Mesendoderm (in vitro differentiated cells): ENCODE data around the gene PPP1R16B.

ENCODE experiments used
- DNase-seq: peaks from one replicate; pipeline ENCODE4 v3.0.0; 2013
- H2AK5ac ChIP-seq: 2 replicates; pipeline ENCODE4 v1.6.1; 2013; ENCODE audit warnings: low read length, inconsistent platforms
- H2BK120ac ChIP-seq: 2 replicates; pipeline ENCODE4 v1.6.1; 2013; ENCODE audit warnings: low read depth, mild to moderate bottlenecking, low read length, moderate library complexity, mixed read lengths
- H2BK15ac ChIP-seq: replicated peaks from 2 replicates; pipeline ENCODE4 v1.6.1; 2013; ENCODE audit warnings: low read depth, mild to moderate bottlenecking, moderate library complexity
- H2BK5ac ChIP-seq: 2 replicates; pipeline ENCODE4 v1.6.1; 2013; ENCODE audit warnings: low read length, inconsistent platforms
- H3K18ac ChIP-seq: 2 replicates; pipeline ENCODE4 v1.6.1; 2013; ENCODE audit warnings: mild to moderate bottlenecking, low read length, mixed read lengths
- H3K23ac ChIP-seq: one replicate; pipeline ENCODE4 v1.6.1; 2013; ENCODE audit warnings: low read length
- H3K27ac ChIP-seq: 2 replicates; pipeline ENCODE4 v1.5.1; 2013; ENCODE audit warnings: low read depth, mild to moderate bottlenecking, inconsistent platforms, low read length, moderate library complexity
- H3K27me3 ChIP-seq: 2 replicates; pipeline ENCODE4 v1.6.1; 2013; ENCODE audit warnings: low read length, control low read depth, mild to moderate bottlenecking, inconsistent platforms; ENCODE audit not compliant: insufficient read depth, poor library complexity
- H3K36me3 ChIP-seq: 2 replicates; pipeline ENCODE4 v1.6.1; 2013; ENCODE audit warnings: low read length, inconsistent platforms; ENCODE audit not compliant: control insufficient read depth, insufficient read depth
- H3K4ac ChIP-seq: one replicate; pipeline ENCODE4 v1.6.1; 2013; ENCODE audit warnings: low read depth, mild to moderate bottlenecking, low read length, moderate library complexity
- H3K4me1 ChIP-seq: 2 replicates; pipeline ENCODE4 v1.6.1; 2013; ENCODE audit warnings: low read depth, low read length, inconsistent platforms; ENCODE audit not compliant: control insufficient read depth
- H3K4me2 ChIP-seq: 2 replicates; pipeline ENCODE4 v1.6.1; 2013; ENCODE audit warnings: low read length
- H3K4me3 ChIP-seq: 2 replicates; pipeline ENCODE4 v1.5.1; 2013; ENCODE audit warnings: mild to moderate bottlenecking, low read length
- H3K56ac ChIP-seq: one replicate; pipeline ENCODE4 v1.6.1; 2013; ENCODE audit warnings: low read length
- H3K79me1 ChIP-seq: 2 replicates; pipeline ENCODE4 v1.6.1; 2013; ENCODE audit warnings: low read length, inconsistent platforms
- H3K79me2 ChIP-seq: 2 replicates; pipeline ENCODE4 v1.6.1; 2013; ENCODE audit warnings: mild to moderate bottlenecking, low read length; ENCODE audit not compliant: control insufficient read depth, insufficient read depth
- H3K9ac ChIP-seq: 2 replicates; pipeline ENCODE4 v1.6.1; 2013; ENCODE audit warnings: low read length, inconsistent platforms
- H4K5ac ChIP-seq: one replicate; pipeline ENCODE4 v1.6.1; 2013; ENCODE audit warnings: low read length
- H4K8ac ChIP-seq: one replicate; pipeline ENCODE4 v1.6.1; 2013; ENCODE audit warnings: low read depth, mild to moderate bottlenecking, control low read depth, low read length, moderate library complexity
- WGBS: extraction: QIAGEN DNeasy Blood & Tissue Kit; methylation state at CpG from one replicate; pipeline ENCODE4 v1.1.7; 2013; ENCODE audit warnings: low lambda C conversion rate, missing lambda C conversion rate; ENCODE audit not compliant: insufficient coverage; ENCODE audit errors: extremely low coverage; 5-methylcytosine and 5-hydroxymethylcytosine counted together

Gene PPP1R16B

DNA sequence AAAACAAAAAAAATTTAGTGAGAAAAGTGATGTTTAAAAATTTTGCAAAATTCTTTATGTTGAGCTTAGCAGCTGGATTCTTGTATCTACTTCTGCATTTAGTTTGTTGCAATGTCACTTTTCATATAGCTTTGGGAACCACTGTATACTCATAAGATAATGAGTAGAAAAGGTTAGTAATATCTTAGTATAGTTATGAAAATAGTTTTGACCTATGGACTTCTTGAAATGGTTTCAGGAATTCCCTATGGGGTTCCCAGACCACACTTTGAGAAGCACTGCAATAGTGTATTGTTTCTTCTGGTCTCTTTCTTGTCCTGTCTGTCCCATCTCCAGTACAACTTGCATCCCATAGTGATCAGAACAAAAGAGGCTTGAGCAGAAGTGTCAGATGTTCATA is 29.4 kb downstream of the PPP1R16B start:
- H3K4me2 ChIP-seq, result no peak overlapping the region

GRCh38 chr20:38835792-38836191 is 30.3 kb downstream of the PPP1R16B start:
- no peak overlapping the region for H3K27ac ChIP-seq
- no peak overlapping the region for H2BK15ac ChIP-seq
- H3K4me3 ChIP-seq, result no peak overlapping the region
- no peak overlapping the region for H4K8ac ChIP-seq
- no peaks in the 10 kb centered on the region for H3K79me2 ChIP-seq
- no peaks in the 10 kb centered on the region for H3K79me1 ChIP-seq
- H4K5ac ChIP-seq, result no peak overlapping the region
- no peak overlapping the region for H3K4ac ChIP-seq
- no CpG with 5 or more reads among the region's 28 CpGs for WGBS
- H3K4me1 ChIP-seq, result no peaks in the 10 kb centered on the region
- H2BK5ac ChIP-seq, result no peak overlapping the region
- H2AK5ac ChIP-seq, result no peak overlapping the region
- no peak for DNase-seq
- no peaks in the 10 kb centered on the region for H3K36me3 ChIP-seq
- H3K9ac ChIP-seq, result no peak overlapping the region
- no peak overlapping the region for H3K23ac ChIP-seq
- H3K4me2 ChIP-seq, result no peak overlapping the region
- no peaks in the 10 kb centered on the region for H3K27me3 ChIP-seq
- H3K18ac ChIP-seq, result no peak overlapping the region
- no peak overlapping the region for H2BK120ac ChIP-seq
- no peak overlapping the region for H3K56ac ChIP-seq

More for the DNA sequence above, 29.4 kb downstream of the PPP1R16B start:
- Histone ChIP-seq H2BK5ac (no peak overlapping the region), H2BK15ac (no peak overlapping the region), H3K23ac (no peak overlapping the region), H3K79me2 (no peaks in the 10 kb centered on the region), H3K4ac (no peak overlapping the region), H3K27ac (no peak overlapping the region), H3K18ac (no peak overlapping the region), H3K27me3 (no peaks in the 10 kb centered on the region), H4K5ac (no peak overlapping the region), H3K79me1 (no peaks in the 10 kb centered on the region), H3K4me1 (no peaks in the 10 kb centered on the region), H2BK120ac (no peak overlapping the region), H3K36me3 (no peaks in the 10 kb centered on the region), H2AK5ac (no peak overlapping the region), H3K56ac (no peak overlapping the region), H4K8ac (no peak overlapping the region), H3K4me3 (no peak overlapping the region), H3K9ac (no peak overlapping the region)
- no peak for DNase-seq

DNA sequence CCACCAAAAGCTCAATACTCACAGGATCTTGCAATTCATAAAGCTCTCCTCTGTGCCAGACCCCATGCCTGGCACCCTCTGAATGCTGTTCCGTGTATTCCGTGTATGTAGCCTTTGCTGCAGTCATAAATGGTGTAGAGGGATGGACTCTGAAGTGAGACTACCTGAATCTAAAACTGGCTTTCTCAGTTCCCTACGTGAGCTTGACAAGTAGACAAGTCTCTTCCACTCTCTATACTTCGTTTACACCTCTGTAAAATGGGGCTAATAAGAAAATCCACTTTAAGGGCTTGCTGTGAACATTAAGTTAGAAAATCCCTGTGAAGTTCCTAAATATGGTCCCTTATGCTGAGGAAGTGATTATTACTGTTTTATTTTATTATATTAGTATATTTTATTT is 31.5 kb downstream of the PPP1R16B start:
- Histone ChIP-seq H3K36me3 (no peaks in the 10 kb centered on the region), H3K79me2 (no peaks in the 10 kb centered on the region), H2AK5ac (no peak overlapping the region), H2BK120ac (no peak overlapping the region), H3K18ac (no peak overlapping the region), H4K5ac (no peak overlapping the region), H3K9ac (no peak overlapping the region), H3K4me3 (no peak overlapping the region), H3K27me3 (no peaks in the 10 kb centered on the region), H3K4me2 (no peak overlapping the region), H3K79me1 (no peaks in the 10 kb centered on the region), H2BK15ac (no peak overlapping the region), H4K8ac (no peak overlapping the region), H3K23ac (no peak overlapping the region), H3K4me1 (no peaks in the 10 kb centered on the region), H3K56ac (no peak overlapping the region), H2BK5ac (no peak overlapping the region), H3K27ac (no peak overlapping the region), H3K4ac (no peak overlapping the region)
- WGBS, result no CpG with 5 or more reads among the region's 4 CpGs
- no peak for DNase-seq

- no peak overlapping the region for H4K5ac ChIP-seq
- H3K4me1 ChIP-seq, result no peaks in the 10 kb centered on the region
- H3K4ac ChIP-seq, result no peak overlapping the region
- H3K9ac ChIP-seq, result no peak overlapping the region
- H2BK5ac ChIP-seq, result no peak overlapping the region
- no peak overlapping the region for H3K27ac ChIP-seq
- no peak overlapping the region for H2BK15ac ChIP-seq
- no peaks in the 10 kb centered on the region for H3K36me3 ChIP-seq
- H3K27me3 ChIP-seq, result no peaks in the 10 kb centered on the region
- H3K4me2 ChIP-seq, result no peak overlapping the region
- DNase-seq, result no peak
- H3K23ac ChIP-seq, result no peak overlapping the region
- no peaks in the 10 kb centered on the region for H3K79me1 ChIP-seq
- no peak overlapping the region for H3K56ac ChIP-seq
- no peak overlapping the region for H4K8ac ChIP-seq
- H3K18ac ChIP-seq, result no peak overlapping the region
- H2BK120ac ChIP-seq, result no peak overlapping the region
- no peak overlapping the region for H2AK5ac ChIP-seq
- no CpG with 5 or more reads among the region's 8 CpGs for WGBS
- no peaks in the 10 kb centered on the region for H3K79me2 ChIP-seq
- H3K4me3 ChIP-seq, result no peak overlapping the region
Observed at GRCh38 chr20:38838326-38838725, 32.8 kb downstream of the PPP1R16B start.

DNA sequence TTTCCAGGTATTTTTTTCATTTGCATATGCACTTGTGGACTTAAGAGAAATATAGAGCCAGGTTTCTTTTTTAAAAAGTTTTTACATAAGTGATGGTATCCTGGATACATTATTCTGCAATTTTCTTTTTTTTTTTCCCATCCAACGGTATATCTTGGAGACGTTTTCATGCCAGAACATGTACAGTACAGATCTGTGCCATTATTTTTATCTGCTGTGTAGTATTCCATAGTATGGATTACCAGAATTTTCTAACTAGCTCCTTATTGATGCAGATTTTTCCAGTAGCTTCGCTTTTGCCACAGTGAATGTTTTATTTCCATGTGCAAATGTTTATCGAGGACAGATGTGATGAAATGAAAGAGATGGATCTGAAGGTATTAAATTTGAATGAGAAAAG is 34.1 kb downstream of the PPP1R16B start:
- Histone ChIP-seq H2BK120ac (no peak overlapping the region), H2AK5ac (no peak overlapping the region), H3K79me2 (no peaks in the 10 kb centered on the region), H3K56ac (no peak overlapping the region), H4K5ac (no peak overlapping the region), H3K9ac (no peak overlapping the region), H3K4me1 (no peaks in the 10 kb centered on the region), H3K4ac (no peak overlapping the region), H2BK15ac (no peak overlapping the region), H3K18ac (no peak overlapping the region), H4K8ac (no peak overlapping the region), H3K36me3 (no peaks in the 10 kb centered on the region), H3K79me1 (no peaks in the 10 kb centered on the region), H3K23ac (no peak overlapping the region), H3K27ac (no peak overlapping the region), H3K4me2 (no peak overlapping the region), H3K27me3 (no peaks in the 10 kb centered on the region), H2BK5ac (no peak overlapping the region), H3K4me3 (no peak overlapping the region)
- WGBS, result no CpG with 5 or more reads among the region's 4 CpGs
- no peak for DNase-seq

GRCh38 chr20:38840053-38840893 is 34.8 kb downstream of the PPP1R16B start:
- no peak overlapping the region for H2BK15ac ChIP-seq
- H3K4me2 ChIP-seq, result no peak overlapping the region
- no peak overlapping the region for H3K27ac ChIP-seq
- no peak overlapping the region for H3K4me3 ChIP-seq
- H4K5ac ChIP-seq, result no peak overlapping the region
- WGBS, result 100% methylated on average over 2 of the region's 14 CpGs
- no peaks in the 10 kb centered on the region for H3K36me3 ChIP-seq
- peak overlapping the region; percentile 39 for H3K56ac ChIP-seq
- no peak overlapping the region for H2BK120ac ChIP-seq
- no peak for DNase-seq
- H3K79me2 ChIP-seq, result no peaks in the 10 kb centered on the region
- H3K23ac ChIP-seq, result no peak overlapping the region
- no peaks in the 10 kb centered on the region for H3K27me3 ChIP-seq
- no peak overlapping the region for H3K4ac ChIP-seq
- H3K79me1 ChIP-seq, result no peaks in the 10 kb centered on the region
- no peaks in the 10 kb centered on the region for H3K4me1 ChIP-seq
- no peak overlapping the region for H3K18ac ChIP-seq
- no peak overlapping the region for H3K9ac ChIP-seq
- H2AK5ac ChIP-seq, result no peak overlapping the region
- H2BK5ac ChIP-seq, result no peak overlapping the region
- H4K8ac ChIP-seq, result no peak overlapping the region
